ENCODE results near the gene CHAF1B.
A peak's percentile ranks its signal among the peaks of the same experiment; 100 is the strongest.
"Not testable (repeated sequence)": the region's sequence is repeated elsewhere in the genome, so short reads cannot be mapped to it uniquely, and the experiment has no call there.

CHAF1B gene

DNA sequence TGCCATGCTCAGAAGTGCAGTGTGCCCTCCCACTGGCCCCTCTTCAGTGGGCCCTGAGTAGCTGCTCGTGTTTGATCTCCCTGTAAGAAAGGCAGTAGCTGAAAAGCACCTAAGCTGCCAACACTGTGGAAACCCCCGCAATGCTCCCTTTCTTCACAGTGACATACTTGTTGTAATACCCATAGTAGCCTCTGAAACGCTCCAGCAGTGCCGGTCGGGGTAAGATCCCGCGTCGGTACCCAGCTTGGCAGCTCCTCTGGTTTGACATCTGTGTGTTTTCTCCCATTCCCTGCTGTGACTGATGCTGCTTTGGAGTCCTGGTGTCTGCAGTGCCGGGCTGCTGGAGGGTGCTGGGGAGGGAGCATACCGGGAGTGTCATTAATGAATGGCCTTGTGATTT lies 3.6 kb downstream of the CHAF1B start:
- DNase-seq: no peak

GRCh38 chr21:36391649-36392048 lies 6.5 kb downstream of the CHAF1B start:
- not testable (repeated sequence) for DNase-seq

- DNase-seq: no peak
Observed at GRCh38 chr21:36395353-36396111, 10.3 kb downstream of the CHAF1B start.

DNA sequence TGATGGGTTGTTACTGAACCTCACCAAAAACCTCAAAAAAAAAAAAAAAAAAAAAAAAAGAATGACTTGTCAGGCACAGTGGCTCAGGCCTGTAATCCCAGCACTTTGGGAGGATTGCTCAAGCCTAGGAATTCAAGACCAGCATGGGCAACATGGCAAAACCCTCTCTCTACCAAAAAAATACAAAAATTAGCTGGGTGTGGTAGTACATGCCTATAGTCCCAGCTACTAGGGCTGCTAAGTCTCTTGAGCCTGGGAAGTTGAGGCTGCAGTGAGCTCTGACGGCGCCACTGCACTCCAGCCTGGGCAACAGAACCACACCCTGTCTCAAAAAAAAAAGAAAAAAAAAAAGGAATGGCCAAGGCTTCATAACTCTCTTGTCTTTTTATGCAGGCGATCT lies 11.1 kb downstream of the CHAF1B start:
- DNase-seq: no peak

GRCh38 chr21:36396971-36397370 lies 11.8 kb downstream of the CHAF1B start:
- DNase-seq: no peak

GRCh38 chr21:36397606-36398005 lies 12.4 kb downstream of the CHAF1B start:
- no peak for DNase-seq

DNA sequence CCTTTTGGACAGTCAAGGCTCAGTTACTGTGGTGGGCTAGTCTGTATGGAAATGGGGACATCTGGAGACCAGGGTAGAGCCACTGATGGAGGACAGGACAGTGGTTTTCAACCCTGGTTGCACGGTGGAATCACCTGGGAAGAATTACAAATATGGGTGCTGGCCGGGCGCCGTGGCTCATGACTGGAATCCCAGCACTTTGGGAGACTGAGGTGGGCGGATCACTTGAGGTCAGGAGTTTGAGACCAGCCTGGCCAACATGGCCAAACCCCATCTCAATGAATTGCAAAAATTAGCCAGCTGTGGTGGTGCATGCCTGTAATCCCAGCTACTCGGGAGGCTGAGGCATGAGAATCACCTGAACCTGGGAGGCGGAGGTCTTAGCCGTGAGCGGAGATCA lies 14.5 kb downstream of the CHAF1B start:
- not testable (repeated sequence) for DNase-seq

DNA sequence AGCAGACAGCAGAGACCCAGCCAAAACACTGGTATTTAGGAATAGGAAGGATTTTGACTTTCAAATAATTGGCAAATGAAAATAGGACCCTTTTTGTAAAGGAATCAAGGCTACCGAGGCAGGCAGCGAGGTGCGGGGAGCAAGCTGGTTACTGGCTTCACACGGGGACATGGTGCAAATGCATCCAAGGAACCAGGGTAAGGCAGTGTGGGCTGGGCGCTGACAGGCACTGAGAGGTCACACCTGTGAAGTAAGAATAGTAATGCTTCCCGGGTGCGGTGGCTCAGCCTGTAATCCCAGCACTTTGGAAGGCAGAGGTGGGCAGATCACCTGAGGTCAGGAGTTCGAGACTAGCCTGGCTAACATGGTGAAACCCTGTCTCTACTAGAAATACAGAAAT lies 15.5 kb downstream of the CHAF1B start:
- DNase-seq: no peak

DNA sequence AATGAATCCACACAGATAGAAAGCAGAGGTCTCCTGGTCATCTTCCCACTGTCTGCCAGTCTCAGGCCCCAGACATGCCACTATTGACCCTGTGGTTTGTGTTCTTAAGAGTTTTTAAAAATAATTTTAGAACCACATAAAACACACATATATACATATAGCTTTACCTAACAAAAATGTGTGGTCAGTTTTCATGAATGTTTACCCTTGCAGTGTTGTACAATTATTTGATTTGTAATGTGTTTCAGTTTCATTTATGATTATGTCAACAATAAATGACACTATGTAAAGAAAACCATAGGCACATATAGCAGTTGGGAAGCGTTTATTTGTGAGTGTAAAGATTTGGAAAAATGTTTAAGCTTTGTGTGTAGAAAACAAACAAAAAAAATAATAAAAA lies 17.1 kb downstream of the CHAF1B start:
- no peak for DNase-seq

GRCh38 chr21:36403713-36404112 lies 18.5 kb downstream of the CHAF1B start:
- DNase-seq: no peak

- no peak for DNase-seq
Observed at GRCh38 chr21:36408568-36408967, 23.4 kb downstream of the CHAF1B start.

GRCh38 chr21:36411301-36411700 lies 26.1 kb downstream of the CHAF1B start:
- no peak for DNase-seq

- no peak for DNase-seq
Observed at GRCh38 chr21:36412916-36413315, 27.7 kb downstream of the CHAF1B start.

GRCh38 chr21:36415375-36415774 lies 30.2 kb downstream of the CHAF1B start:
- no peak for DNase-seq

GRCh38 chr21:36419241-36419640 lies 34.0 kb downstream of the CHAF1B start:
- DNase-seq: no peak

GRCh38 chr21:36419996-36420395 lies 34.8 kb downstream of the CHAF1B start:
- DNase-seq: peak; percentile 10

- no peak for DNase-seq
Observed at GRCh38 chr21:36420571-36421339, 35.6 kb downstream of the CHAF1B start.

GRCh38 chr21:36422279-36423098 lies 37.3 kb downstream of the CHAF1B start:
- DNase-seq: peak; percentile 5

GRCh38 chr21:36423771-36424433 lies 38.7 kb downstream of the CHAF1B start:
- DNase-seq: no peak

- no peak for DNase-seq
Observed at GRCh38 chr21:36424592-36424991, 39.4 kb downstream of the CHAF1B start.

DNA sequence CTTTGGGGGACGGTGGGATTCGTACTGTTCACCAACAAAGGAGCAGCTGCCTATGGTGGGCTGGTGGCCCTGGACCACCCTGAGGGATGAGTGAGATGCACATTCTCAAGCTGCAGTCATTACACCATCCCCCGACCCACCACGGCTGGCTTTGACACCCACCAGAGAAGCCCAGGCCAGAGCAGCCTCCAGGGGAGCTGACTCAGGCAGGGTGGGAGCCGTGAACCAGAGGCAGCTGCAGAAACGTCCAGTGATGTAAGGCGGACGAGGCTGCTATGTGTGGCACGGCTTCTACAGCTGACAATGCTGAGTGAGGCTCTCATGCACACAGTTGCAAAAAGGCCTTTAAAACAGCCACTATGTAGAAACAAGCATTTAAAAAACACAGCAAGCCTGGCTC lies 40.1 kb downstream of the CHAF1B start:
- no peak for DNase-seq

- DNase-seq: no peak
Observed at GRCh38 chr21:36427502-36427901, 42.3 kb downstream of the CHAF1B start.
